Panc1 (cell line): ENCODE results near the gene KHNYN. TPM values are rescaled to one million over a fixed set of nuclear protein-coding genes. Genes with fewer than 3 reads are reported as not detected.

Experiments
- ATAC-seq: fragments of 200-7000 bp; cut with Tn5 transposase; 2 replicates; pipeline ENCODE4 v1.9.1; 2020; ENCODE audit warnings: mild to moderate bottlenecking, moderate library complexity
- BruUV-seq: library from RNA; stranded (reverse); fragments of 400-500 nt; replicated peaks from 2 replicates; lab custom pipeline; 2021; lab: Mats Ljungman, UMichigan
- CTCF ChIA-PET: fragments of 300-600 bp; sonication (Branson Sonifier 250); formaldehyde crosslinking; loops from one replicate; lab custom pipeline; 2022; ENCODE audit warnings: antibody characterized with exemption; lab: Charles Lee
- POLR2A ChIA-PET: fragments of 300-600 bp; sonication (Branson Sonifier 250); formaldehyde crosslinking; loops from one replicate; lab custom pipeline; 2022; ENCODE audit warnings: antibody characterized with exemption; lab: Charles Lee
- DNase-seq: peaks from one replicate; pipeline ENCODE4 v3.0.0-alpha.2; 2010; ENCODE audit warnings: low read depth, low spot score
- H3K27ac ChIP-seq: 2 replicates; pipeline ENCODE4 v1.5.1; 2011; ENCODE audit warnings: mild to moderate bottlenecking, low read length, inconsistent platforms
- H3K27me3 ChIP-seq: fragments of 200-500 bp; sonication (Bioruptor generic); 2 replicates; pipeline ENCODE4 v1.6.0; 2014; ENCODE audit warnings: low read length, inconsistent platforms; ENCODE audit not compliant: control insufficient read depth, insufficient read depth
- H3K36me3 ChIP-seq: fragments of 200-500 bp; sonication (Bioruptor generic); 2 replicates; pipeline ENCODE4 v1.5.1; 2014; ENCODE audit warnings: inconsistent platforms, mild to moderate bottlenecking, low read length, moderate library complexity; ENCODE audit not compliant: control insufficient read depth, insufficient read depth
- H3K4me1 ChIP-seq: 2 replicates; pipeline ENCODE4 v1.5.1; 2011; ENCODE audit warnings: inconsistent platforms, mild to moderate bottlenecking, low read length, moderate library complexity; ENCODE audit not compliant: control insufficient read depth, insufficient read depth
- H3K4me3 ChIP-seq, 2 experiments: 2 replicates each; pipeline ENCODE4 v1.5.1; 2011 to 2012; ENCODE audit warnings: low read depth in 2 of 2, low read length in 2 of 2, mild to moderate bottlenecking in 2 of 2, inconsistent platforms in 1 of 2, moderate library complexity in 1 of 2
- H3K9me3 ChIP-seq: fragments of 200-500 bp; sonication (Bioruptor generic); 2 replicates; pipeline ENCODE4 v1.5.1; 2014; ENCODE audit warnings: low read depth, mild to moderate bottlenecking, inconsistent platforms, low read length, moderate library complexity; ENCODE audit not compliant: control insufficient read depth, insufficient read depth
- CTCF ChIP-seq: fragments of 450-650 bp; IDR thresholded peaks from 2 replicates; pipeline ENCODE4 v1.5.1; 2017; ENCODE audit warnings: mild to moderate bottlenecking
- POLR2AphosphoS5 ChIP-seq: IDR thresholded peaks from 2 replicates; pipeline ENCODE4 v1.6.1; 2012; ENCODE audit warnings: mild to moderate bottlenecking, low read depth, low read length, moderate library complexity
- SIN3A ChIP-seq: IDR thresholded peaks from 2 replicates; pipeline ENCODE4 v1.6.1; 2012; ENCODE audit warnings: low read depth, mild to moderate bottlenecking, low read length, moderate library complexity, borderline replicate concordance; ENCODE audit not compliant: insufficient read depth
- TCF7L2 ChIP-seq: IDR thresholded peaks from 2 replicates; pipeline ENCODE4 v1.6.1; 2011; ENCODE audit warnings: mild to moderate bottlenecking, low read depth, low read length, inconsistent platforms
- in situ Hi-C: cut with HindIII; loops from 2 replicates; pipeline ENCODE4 v1.10.0; 2016; ENCODE audit warnings: low sequenced_read_pairs, low pct_unique_long_range_greater_than_20kb
- intact Hi-C: fragments of 100-400 bp; cut with micrococcal nuclease; formaldehyde crosslinking; loops from one replicate; pipeline ENCODE4 v1.10.0; 2022; ENCODE audit not compliant: unreplicated experiment
- total RNA-seq: library from RNA; stranded (reverse); gene quantifications from one replicate; pipeline ENCODE4 v1.2.1, GENCODE V29; 2021; ENCODE audit not compliant: unreplicated experiment
- TF ChIP-seq, protein P1 (sequence below), 2 experiments: IDR thresholded peaks; 2 replicates each; pipeline ENCODE4 v1.6.1; 2011 to 2012; ENCODE audit warnings: low read depth in 2 of 2, control low read depth in 1 of 2, low read length in 1 of 2, mild to moderate bottlenecking in 1 of 2, moderate library complexity in 1 of 2; ENCODE audit not compliant: insufficient read depth in 1 of 2

The KHNYN gene
- total RNA-seq, 1 experiment from 2014 or later, result 37.6 TPM

DNA sequence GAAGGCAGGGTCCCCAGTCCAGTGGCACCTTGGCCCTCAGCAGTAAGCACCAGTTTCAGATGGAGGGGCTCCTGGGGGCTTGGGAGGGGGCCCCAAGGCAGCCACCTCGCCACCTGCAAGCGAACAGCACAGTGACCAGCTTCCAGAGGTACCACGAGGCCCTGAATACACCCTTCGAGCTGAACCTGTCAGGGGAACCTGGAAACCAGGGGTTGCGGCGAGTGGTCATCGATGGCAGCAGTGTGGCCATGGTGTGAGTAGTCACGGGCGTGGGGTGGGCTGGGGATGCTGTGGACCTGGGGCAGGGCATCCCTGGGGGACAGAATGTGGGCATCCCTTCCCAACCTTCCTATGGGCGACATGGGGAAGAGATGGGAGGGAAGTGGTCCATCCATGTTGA is 19.8 kb upstream of the KHNYN start:
- Histone ChIP-seq H3K4me3 (no peak overlapping the region), H3K4me1 (no peaks in the 10 kb centered on the region), H3K27ac (no peak overlapping the region), H3K36me3 (no peaks in the 10 kb centered on the region), H3K27me3 (no peaks in the 10 kb centered on the region; the same call in 1 of the 2 replicates), H3K9me3 (no peaks in the 10 kb centered on the region)
- intact Hi-C loops, result no loop called here
- no TSS peak for BruUV-seq
- CTCF ChIA-PET, result no interaction called here
- DNase-seq (no peak), ATAC-seq (no peak)
- POLR2A ChIA-PET, result no interaction called here
- TF ChIP-seq, protein P1, sequence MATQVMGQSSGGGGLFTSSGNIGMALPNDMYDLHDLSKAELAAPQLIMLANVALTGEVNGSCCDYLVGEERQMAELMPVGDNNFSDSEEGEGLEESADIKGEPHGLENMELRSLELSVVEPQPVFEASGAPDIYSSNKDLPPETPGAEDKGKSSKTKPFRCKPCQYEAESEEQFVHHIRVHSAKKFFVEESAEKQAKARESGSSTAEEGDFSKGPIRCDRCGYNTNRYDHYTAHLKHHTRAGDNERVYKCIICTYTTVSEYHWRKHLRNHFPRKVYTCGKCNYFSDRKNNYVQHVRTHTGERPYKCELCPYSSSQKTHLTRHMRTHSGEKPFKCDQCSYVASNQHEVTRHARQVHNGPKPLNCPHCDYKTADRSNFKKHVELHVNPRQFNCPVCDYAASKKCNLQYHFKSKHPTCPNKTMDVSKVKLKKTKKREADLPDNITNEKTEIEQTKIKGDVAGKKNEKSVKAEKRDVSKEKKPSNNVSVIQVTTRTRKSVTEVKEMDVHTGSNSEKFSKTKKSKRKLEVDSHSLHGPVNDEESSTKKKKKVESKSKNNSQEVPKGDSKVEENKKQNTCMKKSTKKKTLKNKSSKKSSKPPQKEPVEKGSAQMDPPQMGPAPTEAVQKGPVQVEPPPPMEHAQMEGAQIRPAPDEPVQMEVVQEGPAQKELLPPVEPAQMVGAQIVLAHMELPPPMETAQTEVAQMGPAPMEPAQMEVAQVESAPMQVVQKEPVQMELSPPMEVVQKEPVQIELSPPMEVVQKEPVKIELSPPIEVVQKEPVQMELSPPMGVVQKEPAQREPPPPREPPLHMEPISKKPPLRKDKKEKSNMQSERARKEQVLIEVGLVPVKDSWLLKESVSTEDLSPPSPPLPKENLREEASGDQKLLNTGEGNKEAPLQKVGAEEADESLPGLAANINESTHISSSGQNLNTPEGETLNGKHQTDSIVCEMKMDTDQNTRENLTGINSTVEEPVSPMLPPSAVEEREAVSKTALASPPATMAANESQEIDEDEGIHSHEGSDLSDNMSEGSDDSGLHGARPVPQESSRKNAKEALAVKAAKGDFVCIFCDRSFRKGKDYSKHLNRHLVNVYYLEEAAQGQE (IDR thresholded peaks at IDR 0.05; ENCODE audit: insufficient read depth in 1 of 2, low read depth in 2 of 2, low read length in 1 of 2), result no peak
- TF ChIP-seq TCF7L2, result no peak
- TF ChIP-seq SIN3A, result no peak
- no peak for TF ChIP-seq CTCF
- TF ChIP-seq POLR2AphosphoS5, result no peak
- in situ Hi-C loops, result no loop called here

DNA sequence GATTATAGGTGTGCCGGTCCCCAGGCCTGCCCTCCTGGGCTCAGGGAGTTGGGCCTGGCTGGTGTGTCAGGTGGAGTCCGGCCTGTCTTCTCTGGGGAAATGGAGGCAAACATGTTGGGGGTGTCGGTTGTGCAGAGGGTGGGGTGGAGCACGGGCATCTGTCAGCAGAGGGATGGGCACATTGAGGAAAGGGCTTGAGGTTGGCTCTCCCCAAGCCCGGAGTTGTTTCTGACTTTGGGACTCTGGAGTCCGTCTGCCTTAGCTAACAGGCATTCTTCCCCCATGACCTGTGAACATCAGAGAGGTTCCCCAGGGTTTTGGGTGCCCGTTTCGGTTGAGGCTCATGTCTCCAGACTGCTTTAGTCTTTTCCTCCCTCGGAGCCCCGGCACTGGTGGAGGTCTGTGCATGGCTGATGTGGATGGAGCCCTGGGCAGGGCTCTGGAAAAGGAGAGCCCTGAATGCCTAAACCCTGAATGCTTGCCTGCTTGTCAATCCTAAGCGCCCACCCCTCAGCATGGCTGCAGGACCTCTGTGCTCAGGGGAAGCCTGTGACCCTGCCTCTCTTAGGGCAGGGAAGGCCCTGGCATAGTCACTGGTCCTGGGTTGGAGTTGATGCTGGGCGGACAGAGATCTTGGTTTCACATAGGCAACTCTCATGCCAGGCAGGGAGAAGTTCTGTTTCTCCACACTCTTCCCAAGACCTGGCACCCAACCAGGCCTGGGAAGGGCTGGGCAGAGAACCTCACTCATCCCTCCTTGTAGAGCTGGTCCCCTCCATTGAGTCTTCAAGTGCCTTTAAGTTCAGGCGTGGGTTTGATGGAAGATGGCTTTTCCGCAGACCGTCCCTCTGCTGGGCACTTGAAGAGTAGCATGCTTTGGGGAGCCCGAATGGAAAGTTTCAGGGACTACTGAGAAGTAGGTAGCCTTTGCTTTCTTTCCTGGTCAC is 18.0 kb upstream of the KHNYN start:
- DNase-seq (no peak), ATAC-seq (peak; percentile 83)
- CTCF ChIA-PET, result no interaction called here
- POLR2A ChIA-PET, result no interaction called here
- Histone ChIP-seq H3K4me1 (no peaks in the 10 kb centered on the region), H3K27ac (no peak overlapping the region), H3K4me3 (no peak overlapping the region), H3K36me3 (no peaks in the 10 kb centered on the region), H3K27me3 (no peaks in the 10 kb centered on the region), H3K9me3 (no peaks in the 10 kb centered on the region)
- in situ Hi-C loops, result no loop called here
- no TSS peak for BruUV-seq
- TF ChIP-seq, protein P1 (IDR thresholded peaks at IDR 0.05; ENCODE audit: insufficient read depth in 1 of 2, low read depth in 2 of 2, low read length in 1 of 2), result no peak
- TF ChIP-seq CTCF (peak; percentile 76), TCF7L2 (no peak), POLR2AphosphoS5 (no peak), SIN3A (no peak)
- intact Hi-C loops, result loop anchor here (1.0 kb wide), 1 partner anchor 48 kb away; no protein-coding TSS in a partner anchor
